Measurements from ENCODE around the gene OR56A1.

The OR56A1 gene

DNA sequence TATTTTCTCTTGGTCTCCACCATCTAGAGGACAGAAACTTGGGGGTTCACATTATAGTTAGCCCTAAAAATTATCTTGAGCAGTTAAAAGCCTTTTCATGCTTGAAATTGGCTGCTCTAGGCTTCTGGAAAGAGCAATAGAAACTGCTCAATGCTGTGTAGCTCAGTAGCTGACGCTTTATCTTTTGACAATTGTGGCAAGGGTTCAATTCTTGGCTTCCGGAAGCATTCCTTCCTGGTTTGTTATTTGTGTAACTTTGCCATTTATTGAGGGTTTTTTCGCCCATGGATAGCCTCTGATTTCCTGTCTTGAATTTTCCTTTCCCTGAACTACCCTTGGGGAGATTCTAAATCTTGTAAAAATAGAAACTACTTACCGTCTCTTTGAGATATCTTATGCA lies 10.3 kb upstream of the OR56A1 start:
- H3K4me3 ChIP-seq, result no peak overlapping the region
- TF ChIP-seq Cebpa-rat (IDR thresholded peaks at IDR 0.05), result no peak
- no peaks in the 10 kb centered on the region for H3K4me1 ChIP-seq
- no peaks in the 10 kb centered on the region for H4K20me1 ChIP-seq
- H3K27ac ChIP-seq, result no peak overlapping the region
- H3K4me2 ChIP-seq, result no peak overlapping the region
- no peaks in the 10 kb centered on the region for H3K36me3 ChIP-seq
- H3K9ac ChIP-seq, result no peak overlapping the region
- no peaks in the 10 kb centered on the region for H3K27me3 ChIP-seq
- no peaks in the 10 kb centered on the region for H3K9me3 ChIP-seq

DNA sequence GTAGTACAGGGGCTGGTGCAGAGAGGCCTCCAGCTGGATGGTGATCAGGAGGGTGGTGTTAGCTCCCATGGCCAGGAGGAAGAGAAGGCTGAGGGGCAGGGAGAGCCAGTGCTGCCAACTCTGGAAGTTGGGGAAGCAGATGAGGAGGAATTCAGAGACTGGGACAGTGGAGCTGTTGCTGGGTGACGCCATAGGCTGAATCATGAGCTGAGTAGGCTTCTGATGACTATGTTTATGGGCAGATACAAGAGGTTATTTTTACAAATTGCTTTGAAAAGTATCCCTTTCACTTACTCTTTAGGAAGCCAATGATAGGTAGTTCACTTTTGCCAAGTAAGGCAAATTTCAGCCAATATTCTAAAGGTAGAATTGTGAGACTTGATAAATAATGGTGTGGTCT lies 3.1 kb downstream of the OR56A1 start:
- Histone ChIP-seq H3K4me2 (no peak overlapping the region), H3K27me3 (no peaks in the 10 kb centered on the region), H3K9ac (no peak overlapping the region), H3K4me3 (no peak overlapping the region), H3K9me3 (no peaks in the 10 kb centered on the region), H4K20me1 (no peaks in the 10 kb centered on the region), H3K27ac (no peak overlapping the region), H3K36me3 (no peaks in the 10 kb centered on the region), H3K4me1 (no peaks in the 10 kb centered on the region)
- TF ChIP-seq Cebpa-rat (IDR thresholded peaks at IDR 0.05), result no peak

DNA sequence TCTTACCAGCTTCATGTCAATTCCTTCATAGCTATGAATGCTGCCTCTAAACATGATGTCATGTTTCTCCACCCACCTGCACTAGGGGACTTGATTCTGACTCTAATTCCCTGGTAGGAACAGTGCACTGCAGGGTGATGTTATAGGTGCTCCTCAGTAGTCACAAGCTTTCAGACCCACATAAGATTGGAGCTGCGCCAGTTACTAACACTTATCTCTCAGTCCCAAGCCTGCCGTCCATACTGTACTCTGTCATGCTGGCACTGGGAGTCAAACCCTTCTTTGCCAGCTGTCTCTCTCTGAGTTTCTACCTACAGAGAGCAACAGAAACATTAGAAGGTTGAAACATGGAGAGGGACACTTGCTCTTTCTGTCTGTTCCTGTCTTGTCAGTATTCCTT lies 5.5 kb downstream of the OR56A1 start:
- H3K4me2 ChIP-seq, result no peak overlapping the region
- H3K4me1 ChIP-seq, result no peaks in the 10 kb centered on the region
- no peak overlapping the region for H3K9ac ChIP-seq
- no peak overlapping the region for H3K4me3 ChIP-seq
- no peaks in the 10 kb centered on the region for H3K27me3 ChIP-seq
- H3K36me3 ChIP-seq, result no peaks in the 10 kb centered on the region
- no peak for TF ChIP-seq Cebpa-rat (IDR thresholded peaks at IDR 0.05)
- no peaks in the 10 kb centered on the region for H4K20me1 ChIP-seq
- H3K27ac ChIP-seq, result no peak overlapping the region
- H3K9me3 ChIP-seq, result no peaks in the 10 kb centered on the region

DNA sequence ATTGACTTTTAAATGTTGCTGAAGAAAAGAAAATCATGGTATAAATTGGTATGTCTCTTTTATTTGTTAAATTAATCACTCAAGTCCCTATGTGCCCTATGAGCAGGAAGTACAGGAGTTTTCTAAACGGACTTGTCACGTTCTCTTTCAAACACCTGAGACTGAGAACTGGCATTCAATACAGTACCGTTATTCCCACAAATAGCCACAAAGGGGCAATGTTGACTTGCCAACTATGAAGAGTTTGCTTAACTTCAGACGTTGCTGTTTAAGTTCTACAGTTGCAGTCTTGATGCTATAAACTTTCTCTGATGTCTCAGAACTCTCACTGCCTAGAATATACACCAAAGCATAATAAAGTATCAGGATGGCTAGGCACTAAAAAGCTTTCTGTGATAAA lies 7.6 kb downstream of the OR56A1 start:
- Histone ChIP-seq H3K4me3 (no peak overlapping the region), H3K27me3 (no peaks in the 10 kb centered on the region), H3K4me2 (no peak overlapping the region), H3K36me3 (no peaks in the 10 kb centered on the region), H3K27ac (no peak overlapping the region), H4K20me1 (no peaks in the 10 kb centered on the region), H3K9me3 (no peaks in the 10 kb centered on the region), H3K4me1 (no peaks in the 10 kb centered on the region), H3K9ac (no peak overlapping the region)
- TF ChIP-seq Cebpa-rat (IDR thresholded peaks at IDR 0.05), result no peak

DNA sequence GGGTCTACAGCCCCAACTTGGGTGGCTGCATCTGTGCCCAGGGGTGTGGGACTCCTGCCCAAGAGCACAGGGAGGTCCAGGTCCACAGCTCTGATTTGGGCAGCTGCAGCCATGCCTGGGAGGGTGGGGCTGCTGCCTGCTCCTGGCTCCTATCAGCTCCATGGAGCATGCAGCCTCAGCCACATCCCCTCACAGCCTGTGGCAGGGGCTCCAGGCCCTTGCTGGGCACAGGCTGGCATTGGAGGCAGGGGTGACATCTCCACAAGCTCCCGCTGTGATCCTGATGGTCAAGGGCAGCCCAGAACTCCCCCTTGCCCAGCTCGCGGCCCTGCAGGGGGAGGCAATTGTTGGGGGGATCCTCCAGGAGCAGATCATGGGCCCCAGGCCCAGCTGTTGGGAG lies 17.5 kb downstream of the OR56A1 start:
- H3K4me2 ChIP-seq, result no peak overlapping the region

DNA sequence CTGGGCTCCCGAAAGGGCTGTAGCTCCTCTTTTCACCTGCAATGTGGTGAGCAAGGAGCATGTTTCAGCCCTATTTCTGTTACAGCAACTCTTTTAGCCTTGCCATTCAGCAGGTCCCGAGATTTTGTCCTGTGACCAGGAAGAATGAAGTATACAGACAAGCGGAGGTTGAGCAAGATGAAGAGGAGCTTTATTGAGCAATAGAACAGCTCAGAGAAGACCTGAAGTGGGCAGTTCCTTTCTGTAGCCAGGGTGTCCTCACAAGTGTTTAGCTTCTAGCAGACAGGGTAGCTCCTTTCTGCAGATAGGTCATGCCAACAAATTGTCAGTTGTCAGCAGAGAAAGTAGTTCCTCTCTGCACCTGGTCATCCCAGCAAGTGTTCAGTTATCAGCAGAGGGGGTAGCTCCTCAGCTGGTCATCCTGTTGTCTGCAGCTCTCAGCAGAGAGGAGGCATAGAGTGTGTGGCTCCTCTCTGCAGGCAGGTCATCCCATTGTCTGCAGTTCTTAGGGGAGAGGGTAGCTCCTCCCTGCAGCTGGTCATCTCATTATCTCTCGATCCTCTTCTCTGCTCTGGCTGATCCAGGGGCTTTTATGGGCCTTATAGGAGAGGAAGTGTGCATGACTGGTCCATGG lies 18.4 kb downstream of the OR56A1 start:
- Histone ChIP-seq H3K36me3 (no peaks in the 10 kb centered on the region), H3K4me2 (no peak overlapping the region), H3K9me3 (peaks cover 8% of the 10 kb centered on the region; the same call in 1 of the 2 replicates), H3K4me3 (no peak overlapping the region), H3K27me3 (no peaks in the 10 kb centered on the region), H3K4me1 (no peaks in the 10 kb centered on the region), H3K9ac (no peak overlapping the region), H3K27ac (no peak overlapping the region), H4K20me1 (no peaks in the 10 kb centered on the region)
- TF ChIP-seq Cebpa-rat (IDR thresholded peaks at IDR 0.05), result no peak

More for the DNA sequence above, 17.5 kb downstream of the OR56A1 start:
- H3K27me3 ChIP-seq, result no peaks in the 10 kb centered on the region
- H3K4me1 ChIP-seq, result no peaks in the 10 kb centered on the region
- no peak overlapping the region for H3K4me3 ChIP-seq
- H3K9me3 ChIP-seq, result peaks cover 10% of the 10 kb centered on the region; the same call in 1 of the 2 replicates
- H4K20me1 ChIP-seq, result no peaks in the 10 kb centered on the region
- H3K27ac ChIP-seq, result no peak overlapping the region
- no peaks in the 10 kb centered on the region for H3K36me3 ChIP-seq
- no peak for TF ChIP-seq Cebpa-rat (IDR thresholded peaks at IDR 0.05)
- H3K9ac ChIP-seq, result no peak overlapping the region

DNA sequence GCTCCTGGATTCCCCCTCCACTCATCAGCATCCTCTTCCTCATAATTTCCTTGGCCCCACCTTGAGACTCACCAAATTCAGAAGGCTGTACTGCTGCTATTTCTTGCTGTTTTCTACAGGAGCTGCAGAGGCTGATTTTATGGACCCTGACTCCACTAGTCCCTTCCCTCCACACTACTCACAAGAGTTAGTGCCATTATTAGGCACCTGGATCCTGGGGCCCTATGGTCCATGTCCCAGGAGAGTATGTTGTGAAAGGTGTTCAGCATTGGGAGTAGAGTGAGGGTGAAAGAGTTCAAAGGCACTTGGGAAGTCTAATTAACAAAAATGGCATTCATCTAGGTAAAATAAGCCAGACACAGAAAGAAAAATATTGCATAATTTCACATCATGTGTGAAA lies 23.7 kb downstream of the OR56A1 start, which contains the start of gene OR56A4:
OR56A4 (minus strand) TSS at position 101 of the 400 bp plus-strand sequence. CDS start 3,954 bp downstream, outside the sequence.
- Histone ChIP-seq H3K27me3 (no peaks in the 10 kb centered on the region), H3K9ac (no peak within 1 kb of the TSS), H3K27ac (no peak within 1 kb of the TSS), H4K20me1 (no peaks in the 10 kb centered on the region), H3K9me3 (no peaks in the 10 kb centered on the region), H3K36me3 (no peaks in the 10 kb centered on the region), H3K4me2 (no peak within 1 kb of the TSS), H3K4me1 (no peaks in the 10 kb centered on the region), H3K4me3 (no peak within 1 kb of the TSS)
- TF ChIP-seq Cebpa-rat (IDR thresholded peaks at IDR 0.05), result no peak

DNA sequence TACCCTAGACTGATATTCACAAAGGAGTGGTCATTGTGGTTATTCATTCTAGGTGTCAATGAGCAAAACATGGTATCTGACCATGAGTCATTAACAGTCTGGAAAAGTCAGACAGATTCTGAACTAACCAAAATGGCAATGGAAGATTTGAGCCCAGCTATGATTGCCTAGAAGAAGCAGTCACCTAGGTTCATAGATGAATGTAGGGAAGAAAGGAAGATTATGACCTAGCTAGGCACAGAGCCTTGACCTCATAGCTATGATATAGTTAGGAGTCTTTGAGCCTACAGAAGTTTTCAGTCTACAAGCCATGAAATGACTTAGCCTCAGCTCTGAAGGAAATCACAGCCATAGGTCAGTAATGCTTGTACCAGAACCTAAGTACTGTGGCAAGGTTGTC lies 24.2 kb downstream of the OR56A1 start:
- H3K36me3 ChIP-seq, result no peaks in the 10 kb centered on the region
- no peak overlapping the region for H3K4me2 ChIP-seq
- no peaks in the 10 kb centered on the region for H3K27me3 ChIP-seq
- no peaks in the 10 kb centered on the region for H4K20me1 ChIP-seq
- H3K4me3 ChIP-seq, result no peak overlapping the region
- no peak for TF ChIP-seq Cebpa-rat (IDR thresholded peaks at IDR 0.05)
- H3K9me3 ChIP-seq, result no peaks in the 10 kb centered on the region
- no peaks in the 10 kb centered on the region for H3K4me1 ChIP-seq
- no peak overlapping the region for H3K27ac ChIP-seq
- H3K9ac ChIP-seq, result no peak overlapping the region

DNA sequence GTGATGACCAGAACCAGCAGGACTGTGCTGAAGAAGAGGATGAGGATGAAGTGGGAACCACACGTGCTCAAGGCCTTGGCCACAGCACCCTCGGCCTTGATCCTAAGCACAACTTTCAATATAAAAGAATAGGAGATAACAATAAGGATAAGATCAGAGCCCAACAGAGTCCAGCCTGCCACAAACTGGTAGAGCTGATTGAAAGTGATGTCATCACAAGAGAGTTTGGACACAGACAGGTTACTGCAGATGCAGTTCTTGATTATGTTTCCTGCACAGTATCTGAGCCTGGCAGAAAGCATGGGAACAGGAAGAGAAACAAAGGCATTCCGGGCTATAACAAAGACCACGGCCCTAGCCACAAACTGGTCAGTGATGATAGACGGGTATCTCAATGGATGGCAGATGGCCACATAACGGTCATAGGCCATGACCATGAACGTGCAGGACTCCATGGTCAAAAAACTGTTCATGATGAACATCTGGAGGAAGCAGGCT lies 28.3 kb downstream of the OR56A1 start:
- Histone ChIP-seq H3K9me3 (no peaks in the 10 kb centered on the region), H3K4me3 (no peak overlapping the region), H3K27ac (no peak overlapping the region), H4K20me1 (no peaks in the 10 kb centered on the region), H3K4me2 (no peak overlapping the region), H3K36me3 (no peaks in the 10 kb centered on the region), H3K4me1 (no peaks in the 10 kb centered on the region), H3K27me3 (no peaks in the 10 kb centered on the region), H3K9ac (no peak overlapping the region)
- no peak for TF ChIP-seq Cebpa-rat (IDR thresholded peaks at IDR 0.05)

DNA sequence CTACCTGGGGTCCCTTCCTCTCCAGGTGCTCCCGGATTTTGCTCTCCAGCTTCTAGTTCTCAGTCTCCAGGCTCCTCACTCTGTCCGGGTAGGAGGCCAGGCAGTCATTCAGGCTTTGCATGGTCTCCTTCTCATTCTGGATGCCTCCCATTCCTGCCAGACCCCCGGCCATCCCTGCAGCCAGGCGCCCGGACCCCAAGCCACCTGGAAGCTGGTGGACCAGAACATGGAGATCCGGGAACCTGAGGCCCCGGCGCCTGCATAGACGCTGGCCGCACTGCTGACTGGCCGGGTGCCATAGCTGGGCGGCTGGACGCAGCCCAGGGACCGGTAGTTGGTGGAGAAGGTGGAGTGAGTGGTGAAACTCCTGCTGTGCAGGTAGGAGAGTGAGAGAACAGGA lies 35.8 kb downstream of the OR56A1 start:
- Histone ChIP-seq H4K20me1 (no peaks in the 10 kb centered on the region), H3K9ac (no peak overlapping the region), H3K9me3 (no peaks in the 10 kb centered on the region), H3K27ac (no peak overlapping the region), H3K36me3 (no peaks in the 10 kb centered on the region), H3K4me1 (no peaks in the 10 kb centered on the region), H3K4me3 (no peak overlapping the region), H3K4me2 (no peak overlapping the region), H3K27me3 (no peaks in the 10 kb centered on the region)
- no peak for TF ChIP-seq Cebpa-rat (IDR thresholded peaks at IDR 0.05)

Data from BLaER1 (cell line).